A549 (cell line): ENCODE data around the gene PLEKHA5.

Experiments
- CHD2 ChIP-seq: fragments of 150-350 bp; IDR thresholded peaks from 2 replicates; pipeline ENCODE4 v1.6.1; 2014; ENCODE audit warnings: low read length; ENCODE audit not compliant: partially characterized antibody
- CHD4 ChIP-seq: fragments of 200-600 bp; sonication (generic); IDR thresholded peaks from 2 replicates; pipeline ENCODE4 v1.6.1; 2016; ENCODE audit warnings: antibody characterized with exemption, mild to moderate bottlenecking, borderline replicate concordance
- HOXA7 ChIP-seq: fragments of 250-450 bp; sonication (Bioruptor Pico); IDR thresholded peaks from 2 replicates; pipeline ENCODE4 v1.5.0; 2020; ENCODE audit warnings: mild to moderate bottlenecking, moderate library complexity
- TP53 ChIP-seq: fragments of 250-450 bp; sonication (Bioruptor Pico); IDR thresholded peaks from 2 replicates; pipeline ENCODE4 v1.5.0; 2021; ENCODE audit warnings: mild to moderate bottlenecking, moderate library complexity
- TF ChIP-seq, protein P1 (sequence below): IDR thresholded peaks from 2 replicates; pipeline ENCODE4 v1.6.1; 2012

DNA sequence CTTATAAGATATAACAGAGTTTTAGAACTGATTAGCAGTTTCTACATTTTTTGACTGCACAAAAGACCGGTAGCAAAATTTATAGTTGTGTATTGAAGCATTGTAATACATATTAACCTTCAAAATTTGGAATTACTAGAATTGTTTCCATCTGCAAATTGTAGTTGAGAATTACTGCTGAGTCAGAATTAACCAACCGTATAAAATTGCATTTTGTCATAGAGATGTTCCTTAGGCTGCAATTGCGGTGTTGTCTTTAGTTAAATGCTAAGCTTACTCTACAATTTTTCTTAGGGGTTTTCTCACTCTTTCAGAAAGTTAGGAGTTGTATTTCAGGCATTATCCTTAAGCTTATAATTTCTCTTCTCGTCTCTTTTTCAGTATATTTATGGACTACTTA, 132.2 kb downstream of the PLEKHA5 start:
- TF ChIP-seq TP53 (no peak), CHD4 (no peak), HOXA7 (no peak), CHD2 (no peak)
- TF ChIP-seq, protein P1, sequence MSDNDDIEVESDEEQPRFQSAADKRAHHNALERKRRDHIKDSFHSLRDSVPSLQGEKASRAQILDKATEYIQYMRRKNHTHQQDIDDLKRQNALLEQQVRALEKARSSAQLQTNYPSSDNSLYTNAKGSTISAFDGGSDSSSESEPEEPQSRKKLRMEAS: no peak
